ENCODE data around the gene PHACTR3.
A peak's percentile ranks its signal among the peaks of the same experiment; 100 is the strongest.

Gene PHACTR3

GRCh38 chr20:59571551-59572314 lies 32.6 kb upstream of the PHACTR3 start:
- peak; percentile 99 for TF ChIP-seq CTCF (IDR thresholded peaks at IDR 0.05)

GRCh38 chr20:59572515-59572914 lies 31.8 kb upstream of the PHACTR3 start:
- no peak for TF ChIP-seq CTCF (IDR thresholded peaks at IDR 0.05)

- no peak for TF ChIP-seq CTCF (IDR thresholded peaks at IDR 0.05)
Measured at GRCh38 chr20:59573837-59574236, 30.5 kb upstream of the PHACTR3 start.

GRCh38 chr20:59574308-59574707 lies 30.0 kb upstream of the PHACTR3 start:
- TF ChIP-seq CTCF (IDR thresholded peaks at IDR 0.05): no peak

- no peak for TF ChIP-seq CTCF (IDR thresholded peaks at IDR 0.05)
Measured at GRCh38 chr20:59575216-59575615, 29.1 kb upstream of the PHACTR3 start.

GRCh38 chr20:59575653-59576052 lies 28.7 kb upstream of the PHACTR3 start:
- no peak for TF ChIP-seq CTCF (IDR thresholded peaks at IDR 0.05)

GRCh38 chr20:59576216-59576953 lies 28.0 kb upstream of the PHACTR3 start:
- no peak for TF ChIP-seq CTCF (IDR thresholded peaks at IDR 0.05)

All from LNCAP (cell line).